Neural progenitor cell (in vitro differentiated cells): Measurements from ENCODE around the gene TACC3.

Experiments used
- EZH2phosphoT487 ChIP-seq: fragments of 200-600 bp; sonication (generic); IDR thresholded peaks from 2 replicates; pipeline ENCODE4 v1.6.1; 2017; ENCODE audit warnings: antibody characterized with exemption
- TF ChIP-seq, protein P1 (sequence below): fragments of 200-600 bp; sonication (generic); IDR thresholded peaks from 2 replicates; pipeline ENCODE4 v1.5.1; 2017; ENCODE audit warnings: antibody characterized with exemption, mild to moderate bottlenecking

DNA sequence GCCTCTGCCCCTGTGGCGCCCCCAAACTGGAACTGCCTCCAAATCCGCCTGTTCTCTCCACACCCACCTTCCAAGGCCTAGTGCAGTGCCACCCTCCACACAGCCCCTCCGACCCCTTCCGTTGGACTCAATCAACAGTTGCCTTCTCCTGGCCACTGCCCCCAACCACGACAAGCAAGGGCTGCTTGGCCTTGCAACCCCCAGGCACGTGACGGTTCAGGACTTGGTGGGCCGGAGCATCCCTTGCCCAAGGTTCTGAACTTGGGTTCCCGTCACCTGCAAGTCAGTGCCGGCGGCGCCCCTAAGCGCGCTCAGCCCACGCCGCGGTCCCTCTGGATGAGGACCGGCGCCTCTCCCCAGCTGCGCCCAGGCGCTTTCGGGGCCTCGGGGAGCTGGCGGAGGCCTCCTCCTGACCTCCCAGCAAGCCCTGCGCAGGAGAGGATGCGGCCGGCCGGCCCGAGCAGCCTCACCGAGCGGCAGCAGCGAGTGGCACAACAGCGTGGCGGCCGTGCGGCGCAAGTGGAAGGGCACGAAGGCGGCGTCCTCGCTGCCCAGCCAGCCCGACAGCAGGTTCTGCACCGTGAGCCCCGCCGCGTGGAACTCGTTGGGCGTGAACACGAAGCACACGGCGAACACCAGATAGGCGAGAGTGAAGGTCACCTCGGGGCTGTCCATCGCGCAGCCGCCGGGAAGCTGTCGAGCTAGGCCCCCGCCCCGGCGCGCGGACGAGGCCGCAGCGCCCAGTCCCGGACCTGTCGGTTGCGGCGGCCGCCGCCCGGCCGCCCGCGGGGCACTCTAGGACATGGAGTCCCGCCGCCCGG is 948 bp upstream of the TACC3 start:
- TF ChIP-seq, protein P1, sequence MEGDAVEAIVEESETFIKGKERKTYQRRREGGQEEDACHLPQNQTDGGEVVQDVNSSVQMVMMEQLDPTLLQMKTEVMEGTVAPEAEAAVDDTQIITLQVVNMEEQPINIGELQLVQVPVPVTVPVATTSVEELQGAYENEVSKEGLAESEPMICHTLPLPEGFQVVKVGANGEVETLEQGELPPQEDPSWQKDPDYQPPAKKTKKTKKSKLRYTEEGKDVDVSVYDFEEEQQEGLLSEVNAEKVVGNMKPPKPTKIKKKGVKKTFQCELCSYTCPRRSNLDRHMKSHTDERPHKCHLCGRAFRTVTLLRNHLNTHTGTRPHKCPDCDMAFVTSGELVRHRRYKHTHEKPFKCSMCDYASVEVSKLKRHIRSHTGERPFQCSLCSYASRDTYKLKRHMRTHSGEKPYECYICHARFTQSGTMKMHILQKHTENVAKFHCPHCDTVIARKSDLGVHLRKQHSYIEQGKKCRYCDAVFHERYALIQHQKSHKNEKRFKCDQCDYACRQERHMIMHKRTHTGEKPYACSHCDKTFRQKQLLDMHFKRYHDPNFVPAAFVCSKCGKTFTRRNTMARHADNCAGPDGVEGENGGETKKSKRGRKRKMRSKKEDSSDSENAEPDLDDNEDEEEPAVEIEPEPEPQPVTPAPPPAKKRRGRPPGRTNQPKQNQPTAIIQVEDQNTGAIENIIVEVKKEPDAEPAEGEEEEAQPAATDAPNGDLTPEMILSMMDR: no peak
- TF ChIP-seq EZH2phosphoT487: no peak
